Measurements from ENCODE around the gene NAA40. TPM values are rescaled to one million over a fixed set of nuclear protein-coding genes. Genes with fewer than 3 reads are reported as not detected.

NAA40 gene
- total RNA-seq, 2 donors from 2014 or later = 15.4 to 25.5 TPM

- Histone ChIP-seq H3K27ac (no peak overlapping the region), H3K27me3 (no peaks in the 10 kb centered on the region), H3K36me3 (peaks cover 8% of the 10 kb centered on the region), H3K9me3 (no peaks in the 10 kb centered on the region), H3K4me1 (peaks cover 0 to 44% of the 10 kb centered on the region in 2 donors), H3K4me3 (no peak overlapping the region)
- no peak for DNase-seq (ENCODE audit: low spot score)
- no peak for TF ChIP-seq CTCF (IDR thresholded peaks at IDR 0.05)
Observed at GRCh38 chr11:63912678-63913077, 26.1 kb upstream of the NAA40 start.

- Histone ChIP-seq H3K9me3 (no peaks in the 10 kb centered on the region), H3K4me3 (no peak overlapping the region), H3K27me3 (no peaks in the 10 kb centered on the region), H3K27ac (no peak overlapping the region), H3K4me1 (peaks cover 0 to 44% of the 10 kb centered on the region in 2 donors), H3K36me3 (peaks cover 1% of the 10 kb centered on the region)
- no peak for DNase-seq (ENCODE audit: low spot score)
- no peak for TF ChIP-seq CTCF (IDR thresholded peaks at IDR 0.05)
Observed at GRCh38 chr11:63913866-63914830, 24.7 kb upstream of the NAA40 start.

- no peak overlapping the region for H3K4me3 ChIP-seq
- H3K9me3 ChIP-seq = no peaks in the 10 kb centered on the region
- no peaks in the 10 kb centered on the region for H3K27me3 ChIP-seq
- peaks cover 0 to 47% of the 10 kb centered on the region in 2 donors for H3K4me1 ChIP-seq
- no peaks in the 10 kb centered on the region for H3K36me3 ChIP-seq
- TF ChIP-seq CTCF (IDR thresholded peaks at IDR 0.05) = no peak
- H3K27ac ChIP-seq = peak overlapping the region in 1 of 2 donors; percentile 67
- DNase-seq (ENCODE audit: low spot score) = no peak
Observed at GRCh38 chr11:63914896-63915691, 23.7 kb upstream of the NAA40 start.

GRCh38 chr11:63915961-63916836, 22.6 kb upstream of the NAA40 start:
- DNase-seq (ENCODE audit: low spot score) = no peak
- Histone ChIP-seq H3K36me3 (no peaks in the 10 kb centered on the region), H3K4me3 (peak overlapping the region; percentile 40 to 58), H3K4me1 (peaks cover 0 to 57% of the 10 kb centered on the region in 2 donors), H3K27ac (peak overlapping the region; percentile 67 to 95), H3K9me3 (no peaks in the 10 kb centered on the region), H3K27me3 (no peaks in the 10 kb centered on the region)
- peak; percentile 38 to 75 for TF ChIP-seq CTCF (IDR thresholded peaks at IDR 0.05)
